Activated CD8-positive, alpha-beta memory T cell treated with anti-CD3 and anti-CD28 coated beads for 36 hours (primary cell): ENCODE measurements around the gene EIF3J. TPM values are rescaled to one million over a fixed set of nuclear protein-coding genes. Genes with fewer than 3 reads are reported as not detected.

Source experiments
- CTCF ChIA-PET: fragments of 350-600 bp; sonication (Branson Sonifier 250); formaldehyde crosslinking; loops from one replicate; lab custom pipeline; 2021; ENCODE audit warnings: antibody characterized with exemption; lab: Charles Lee
- POLR2A ChIA-PET: fragments of 350-600 bp; sonication (Branson Sonifier 250); formaldehyde crosslinking; loops from one replicate; lab custom pipeline; 2021; ENCODE audit warnings: antibody characterized with exemption; lab: Charles Lee
- total RNA-seq, 2 experiments: library from RNA; stranded (reverse); gene quantifications; one replicate each; pipeline ENCODE4 v1.2.3, GENCODE V29; 2021

Gene EIF3J, protein sequence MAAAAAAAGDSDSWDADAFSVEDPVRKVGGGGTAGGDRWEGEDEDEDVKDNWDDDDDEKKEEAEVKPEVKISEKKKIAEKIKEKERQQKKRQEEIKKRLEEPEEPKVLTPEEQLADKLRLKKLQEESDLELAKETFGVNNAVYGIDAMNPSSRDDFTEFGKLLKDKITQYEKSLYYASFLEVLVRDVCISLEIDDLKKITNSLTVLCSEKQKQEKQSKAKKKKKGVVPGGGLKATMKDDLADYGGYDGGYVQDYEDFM
- total RNA-seq: 100 to 1,000 TPM; 174 to 176 TPM

DNA sequence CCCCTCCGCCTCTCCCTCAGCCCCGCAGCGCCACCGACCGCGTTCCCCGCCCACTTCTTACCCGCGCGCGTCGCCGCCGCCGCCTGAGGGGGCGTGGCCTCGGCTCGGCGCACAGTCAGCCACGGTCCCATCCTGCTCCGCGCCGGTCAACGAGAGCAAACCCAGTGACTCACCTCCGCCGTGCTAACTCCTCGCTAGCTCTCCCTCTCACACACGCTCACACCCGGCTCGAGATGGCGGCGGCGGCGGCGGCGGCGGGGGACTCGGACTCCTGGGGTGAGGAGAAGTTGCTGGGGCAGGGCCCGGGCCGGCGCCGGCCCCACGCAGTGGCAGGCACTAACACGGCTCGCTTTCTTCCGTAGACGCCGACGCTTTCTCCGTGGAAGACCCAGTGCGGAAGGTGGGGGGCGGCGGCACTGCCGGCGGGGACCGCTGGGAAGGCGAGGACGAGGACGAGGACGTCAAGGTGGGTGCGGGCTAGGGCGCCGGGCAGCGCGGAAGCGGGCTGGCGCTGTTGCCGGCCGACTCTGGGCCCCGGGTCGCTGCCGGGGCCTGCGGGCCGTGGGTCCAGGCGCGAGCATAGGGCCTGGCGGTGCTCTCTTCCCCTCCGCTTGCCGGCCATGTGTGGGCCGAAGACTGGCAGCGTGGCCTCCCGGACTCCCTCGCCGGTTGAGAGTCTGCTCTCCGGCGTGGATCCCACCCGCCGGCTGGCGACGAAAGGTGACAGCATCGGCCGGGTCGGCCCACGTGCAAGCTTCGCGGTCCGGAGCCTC is at the start of gene EIF3J:
EIF3J (plus strand) TSS at position 186 of the 773 bp plus-strand sequence; CDS start at position 234, 48 bp downstream.
- ChIA-PET CTCF (interaction anchor here (1.0 to 2.6 kb wide), 5 partner anchors 10 to 249 kb away, joined by 3 to 15 read pairs (median 3); partner anchors contain the start of genes B2M, CTDSPL2 and PATL2), POLR2A (interaction anchor here (0.6 to 2.4 kb wide), 6 partner anchors 9 to 198 kb away, joined by 3 to 34 read pairs (median 4); partner anchors contain the start of genes B2M and PATL2)

DNA sequence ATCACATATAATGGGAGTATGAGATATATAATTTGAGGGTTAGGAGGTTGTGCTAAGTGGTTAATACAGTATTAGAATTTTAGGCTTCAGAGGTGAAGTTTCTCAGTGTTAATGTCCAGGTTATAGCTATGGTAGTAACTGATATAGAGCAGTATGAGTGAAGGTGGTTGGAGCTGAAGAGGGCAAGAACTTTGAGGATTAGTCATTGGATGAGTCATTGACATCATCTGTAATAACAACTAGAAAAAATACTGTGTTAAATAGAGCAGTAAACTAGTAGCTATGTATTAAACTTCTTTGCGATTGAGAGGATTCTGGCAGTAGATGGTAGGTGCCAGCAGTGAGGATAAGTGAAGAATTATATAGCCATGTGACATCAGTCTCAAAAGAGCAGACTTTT is 47.5 kb upstream of the EIF3J start:
- ChIA-PET POLR2A (no interaction called here), CTCF (interaction anchor here (1.1 kb wide), 1 partner anchor 12 kb away, joined by 3 read pairs; no protein-coding TSS in a partner anchor)

GRCh38 chr15:44490622-44491021 is 46.3 kb upstream of the EIF3J start:
- POLR2A ChIA-PET: no interaction called here
- CTCF ChIA-PET: no interaction called here

DNA sequence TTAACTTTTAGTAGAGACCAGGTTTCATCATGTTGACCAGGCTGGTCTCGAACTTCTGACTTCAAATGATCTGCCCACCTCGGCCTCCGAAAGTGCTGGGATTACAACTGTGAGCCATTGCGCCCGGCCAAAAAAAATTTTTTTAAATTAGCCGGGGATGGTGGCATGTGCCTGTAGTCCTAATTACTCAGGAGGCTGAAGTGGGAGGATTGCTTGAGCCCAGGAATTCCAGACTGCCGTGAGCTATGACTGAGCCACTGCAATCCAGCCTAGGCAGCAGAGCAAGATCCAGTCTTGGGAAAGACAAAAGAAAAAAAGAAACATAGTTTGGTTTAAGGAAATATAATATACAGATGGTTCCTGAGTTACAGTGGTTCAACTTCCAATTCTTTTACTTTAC is 44.9 kb upstream of the EIF3J start:
- ChIA-PET POLR2A (no interaction called here), CTCF (no interaction called here)

DNA sequence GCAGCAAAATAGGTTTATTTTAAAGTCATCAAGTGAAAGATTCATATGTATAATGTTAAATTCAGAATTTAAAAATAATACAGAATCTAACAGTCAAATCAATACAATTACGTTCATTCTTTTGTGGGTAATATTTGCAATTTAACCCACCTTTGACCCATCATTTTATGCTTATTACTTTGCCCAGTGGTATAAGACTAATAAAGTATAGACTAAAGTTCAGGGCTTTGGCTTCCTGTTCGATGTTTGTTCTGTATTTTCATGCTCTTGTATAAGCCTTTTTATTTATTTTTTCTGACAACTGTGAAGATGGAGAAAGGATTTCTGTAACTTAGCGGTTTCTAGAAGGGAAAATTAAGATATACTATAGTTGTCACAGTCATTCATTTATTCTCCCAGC is 44.3 kb upstream of the EIF3J start:
- CTCF ChIA-PET: no interaction called here
- POLR2A ChIA-PET: no interaction called here

DNA sequence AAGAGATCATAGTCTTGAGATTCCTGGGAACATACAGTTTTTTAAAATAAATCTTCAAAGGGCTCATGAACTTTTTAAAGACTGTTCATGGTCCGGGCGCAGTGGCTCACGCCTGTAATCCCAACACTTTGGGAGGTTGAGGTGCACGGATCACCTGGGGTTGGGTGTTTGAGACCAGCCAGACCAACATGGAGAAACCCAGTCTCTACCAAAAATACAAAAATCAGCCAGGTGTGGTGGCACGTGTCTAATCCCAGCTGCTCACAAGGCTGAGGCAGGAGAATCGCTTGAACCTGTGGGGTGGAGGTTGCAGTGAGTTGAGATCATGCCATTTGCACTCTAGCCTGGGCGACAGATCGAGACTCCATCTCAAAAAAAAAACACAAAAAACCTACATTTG is 41.4 kb upstream of the EIF3J start:
- ChIA-PET CTCF (no interaction called here), POLR2A (no interaction called here)

DNA sequence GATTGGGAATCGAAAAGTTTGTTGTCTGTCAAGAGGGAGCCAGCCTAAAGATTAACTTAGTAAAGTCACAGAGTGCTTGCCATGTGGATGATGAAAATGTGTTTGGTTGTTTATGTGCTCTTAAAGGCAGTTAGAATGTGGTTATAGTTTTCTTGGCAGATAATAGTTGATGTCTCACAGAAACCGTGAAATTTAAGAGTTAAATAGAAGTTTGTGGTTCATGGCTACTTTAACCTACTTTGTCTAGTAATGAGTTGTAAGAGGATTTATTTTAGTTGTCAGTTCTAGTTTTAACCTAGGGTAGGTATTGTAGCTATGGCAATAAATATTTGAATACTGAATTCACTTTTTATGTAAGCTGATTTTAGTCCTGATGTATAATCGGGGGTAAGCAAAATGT is 36.4 kb upstream of the EIF3J start:
- ChIA-PET POLR2A (interaction anchor here (1.1 kb wide), 1 partner anchor 74 kb away, joined by 3 read pairs; no protein-coding TSS in a partner anchor), CTCF (interaction anchor here (0.9 to 2.0 kb wide), 2 partner anchors 10 to 73 kb away, joined by 4 to 14 read pairs; partner anchors contain the start of gene CTDSPL2)

DNA sequence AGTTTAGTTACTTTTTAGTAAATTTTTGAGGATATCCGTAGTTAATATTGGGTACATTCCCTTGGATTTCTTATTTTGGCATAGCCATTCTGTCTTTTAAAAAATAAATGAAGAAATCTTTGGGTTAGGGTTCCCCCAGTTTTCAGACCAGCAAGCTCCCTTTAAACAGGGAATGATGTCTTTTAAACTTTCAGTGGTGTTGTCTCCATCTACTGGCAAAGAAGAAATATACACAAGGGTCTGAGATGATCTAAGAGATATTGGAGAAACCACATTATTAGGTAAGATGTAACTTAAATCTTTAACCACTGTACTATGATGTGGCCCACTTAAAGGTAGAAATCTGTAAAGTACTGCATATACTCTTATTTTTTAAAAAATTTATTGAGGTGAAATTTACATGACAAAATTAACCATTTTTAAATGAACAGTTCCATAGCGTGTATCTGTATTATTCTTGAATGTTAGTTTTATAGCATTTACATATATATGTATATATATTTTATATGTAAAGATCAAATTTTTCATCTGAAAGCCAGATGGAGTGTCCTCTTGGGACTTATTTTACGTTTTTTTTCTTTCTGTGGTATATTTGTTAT is 35.1 kb upstream of the EIF3J start:
- POLR2A ChIA-PET: interaction anchor here (1.1 kb wide), 1 partner anchor 75 kb away, joined by 3 read pairs; no protein-coding TSS in a partner anchor

DNA sequence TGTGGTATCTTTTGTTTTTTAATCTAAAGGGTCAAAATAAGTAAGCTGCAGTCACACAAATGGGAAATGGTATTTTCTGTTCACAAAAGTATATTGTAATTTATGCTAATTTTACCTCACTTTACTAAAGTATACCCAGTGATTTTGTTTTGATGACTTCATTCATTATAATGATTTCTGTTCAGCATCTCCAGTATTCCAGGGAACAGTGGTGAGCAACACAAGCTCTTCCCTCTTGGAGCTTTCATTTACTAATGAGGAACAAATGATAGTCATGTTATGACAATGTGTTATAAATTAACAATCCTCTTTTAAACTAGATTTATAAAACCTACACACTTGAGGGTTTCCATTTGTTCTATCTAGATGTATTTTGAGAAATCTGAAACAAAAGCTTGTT is 20.5 kb upstream of the EIF3J start:
- POLR2A ChIA-PET: no interaction called here
- CTCF ChIA-PET: interaction anchor here (0.8 to 1.5 kb wide), 2 partner anchors 15 to 35 kb away, joined by 3 to 6 read pairs; no protein-coding TSS in a partner anchor

More for the DNA sequence above, 35.1 kb upstream of the EIF3J start:
- CTCF ChIA-PET: interaction anchor here (0.8 to 2.0 kb wide), 5 partner anchors 9 to 207 kb away, joined by 3 to 14 read pairs (median 3); partner anchors contain the start of gene EIF3J

DNA sequence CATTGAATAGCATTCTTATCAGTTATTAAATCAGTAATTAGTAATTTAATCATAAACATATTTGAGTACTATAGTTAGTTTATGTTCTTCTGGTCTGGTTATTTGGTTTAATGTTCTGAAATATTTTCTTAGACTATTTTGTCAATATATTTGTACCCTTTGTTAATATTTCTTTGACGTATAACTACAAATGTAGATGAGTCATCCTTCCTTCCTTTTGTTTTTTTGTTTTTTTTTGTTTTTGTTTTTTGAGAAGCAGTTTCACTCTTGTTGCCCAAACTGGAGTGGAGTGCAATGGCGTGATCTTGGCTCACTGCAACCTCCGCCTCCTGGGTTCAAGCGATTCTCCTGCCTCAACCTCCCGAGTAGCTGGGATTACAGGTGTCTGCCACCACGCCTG is 17.4 kb upstream of the EIF3J start:
- POLR2A ChIA-PET: no interaction called here

DNA sequence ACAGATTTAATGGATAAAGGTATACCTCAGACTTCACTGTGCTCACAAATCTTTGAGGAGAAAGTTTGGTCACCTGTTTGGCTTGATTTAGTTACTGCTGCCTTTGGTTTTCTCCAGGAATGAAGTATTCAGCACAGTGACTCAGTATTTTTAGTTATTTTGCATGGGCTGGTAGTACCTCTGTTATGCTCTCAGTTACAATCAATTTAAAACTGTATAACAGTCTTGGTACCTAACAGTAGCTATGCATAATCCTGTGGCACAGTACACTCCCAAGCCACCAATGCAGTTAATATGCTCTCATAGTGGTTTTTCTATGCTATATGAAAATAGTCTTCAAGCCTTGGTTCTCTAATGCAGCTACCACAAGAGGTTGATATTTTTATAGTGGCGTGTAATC is 11.9 kb upstream of the EIF3J start:
- ChIA-PET CTCF (no interaction called here), POLR2A (interaction anchor here (0.6 kb wide), 1 partner anchor 256 kb away, joined by 5 read pairs; no protein-coding TSS in a partner anchor)

More for the DNA sequence above, 17.4 kb upstream of the EIF3J start:
- CTCF ChIA-PET: no interaction called here

DNA sequence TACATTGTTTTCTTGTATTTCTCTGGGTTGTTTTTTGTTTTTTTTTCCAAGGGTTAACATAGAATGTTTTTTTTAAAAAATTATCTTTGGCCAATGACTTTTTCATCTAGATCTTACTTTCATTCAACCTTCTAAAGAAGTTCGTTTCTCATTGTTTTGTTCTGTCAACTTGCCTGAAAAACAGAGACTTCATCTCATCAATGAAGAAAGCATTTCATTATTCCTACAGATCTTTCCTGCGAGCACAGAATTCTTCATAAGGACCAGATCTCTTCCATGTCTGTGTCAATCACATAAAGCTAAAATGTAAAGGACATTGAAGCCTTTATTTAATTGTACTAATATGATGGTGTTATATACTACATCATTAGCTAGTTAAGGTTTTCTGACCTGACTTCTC is 9.7 kb upstream of the EIF3J start:
- ChIA-PET POLR2A (no interaction called here), CTCF (no interaction called here)

DNA sequence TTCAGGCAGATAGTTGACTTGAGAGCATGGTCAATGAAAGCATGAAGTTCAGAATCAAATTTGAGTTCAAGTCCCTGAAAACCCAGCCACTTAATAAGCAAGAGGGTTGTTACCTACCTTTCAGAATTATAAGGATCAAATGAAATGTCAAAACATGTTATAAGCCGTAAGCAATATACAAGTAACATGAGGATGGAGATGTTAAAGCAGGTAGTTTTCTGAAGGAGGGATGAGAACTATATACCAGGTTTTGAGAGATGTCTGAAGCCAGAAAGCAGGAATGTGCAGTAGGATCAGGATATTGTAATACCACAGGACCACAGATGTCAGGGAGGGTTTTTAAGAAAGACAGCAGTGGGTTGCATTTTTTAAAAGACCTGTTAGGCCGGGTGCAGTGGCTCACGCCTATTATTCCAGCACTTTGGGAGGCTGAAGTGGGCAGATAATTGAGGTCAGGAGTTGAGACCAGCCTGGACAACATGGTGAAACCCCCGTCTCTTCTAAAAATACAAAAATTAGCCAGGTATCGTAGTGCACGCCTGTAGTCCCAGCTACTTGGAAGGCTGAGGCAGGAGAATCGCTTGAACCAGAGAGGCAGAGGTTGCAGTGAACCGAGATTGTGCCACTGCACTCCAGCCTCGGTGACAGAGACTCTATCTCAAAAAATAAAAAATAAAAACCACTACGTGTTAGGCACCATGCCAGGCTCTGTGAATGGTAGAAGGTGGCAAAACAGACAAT is 6.9 kb upstream of the EIF3J start:
- ChIA-PET CTCF (interaction anchor here (0.6 to 0.8 kb wide), 2 partner anchors 49 to 75 kb away, joined by 3 to 4 read pairs; no protein-coding TSS in a partner anchor), POLR2A (no interaction called here)

DNA sequence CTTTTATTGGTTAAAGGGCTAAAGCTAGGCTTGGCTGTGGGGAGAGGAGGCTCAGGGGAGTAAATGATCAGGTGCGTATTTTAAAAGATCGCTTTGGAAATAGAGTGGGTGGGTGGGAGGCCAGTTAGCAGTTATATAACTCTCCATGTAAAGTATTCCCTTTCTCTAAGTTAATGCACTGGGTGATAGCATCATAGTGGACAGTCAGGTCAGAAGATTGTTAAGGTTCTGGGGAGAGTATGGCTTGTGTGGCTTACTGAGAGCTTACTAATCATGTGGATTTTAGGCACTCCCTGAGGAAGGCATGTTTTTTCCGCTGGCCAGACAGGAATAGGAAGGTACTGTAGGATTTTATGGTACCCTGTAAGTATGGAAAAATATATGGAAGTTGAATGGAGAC is 6.3 kb upstream of the EIF3J start:
- CTCF ChIA-PET: interaction anchor here (0.6 to 0.8 kb wide), 2 partner anchors 48 to 75 kb away, joined by 3 to 4 read pairs; no protein-coding TSS in a partner anchor
- POLR2A ChIA-PET: no interaction called here

DNA sequence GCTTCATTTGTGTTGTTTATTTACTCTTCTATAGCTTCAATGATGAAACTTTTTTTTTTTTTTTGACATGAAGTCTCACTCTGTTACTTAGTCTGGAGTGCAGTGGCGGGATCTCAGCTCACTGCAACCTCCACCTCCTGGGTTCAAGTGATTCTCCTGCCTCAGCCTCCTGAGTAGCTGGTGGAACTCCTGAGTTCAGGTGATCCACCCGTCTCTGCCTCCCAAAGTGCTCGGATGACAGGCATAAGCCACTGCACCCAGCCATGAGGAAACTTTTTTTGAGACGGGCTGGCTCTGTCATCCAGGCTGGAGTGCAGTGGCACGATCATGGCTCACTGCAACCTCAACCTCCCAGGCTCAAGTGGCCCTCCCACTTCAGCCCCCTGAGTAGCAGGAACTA is 4.7 kb upstream of the EIF3J start:
- POLR2A ChIA-PET: interaction anchor here (0.6 kb wide), 1 partner anchor 207 kb away, joined by 3 read pairs; no protein-coding TSS in a partner anchor
- CTCF ChIA-PET: interaction anchor here (0.6 to 1.6 kb wide), 4 partner anchors 15 to 134 kb away, joined by 3 to 6 read pairs (median 3); no protein-coding TSS in a partner anchor

GRCh38 chr15:44532689-44533088 is 4.3 kb upstream of the EIF3J start:
- CTCF ChIA-PET: interaction anchor here (0.6 to 1.6 kb wide), 3 partner anchors 14 to 134 kb away, joined by 3 to 6 read pairs (median 3); no protein-coding TSS in a partner anchor
- POLR2A ChIA-PET: no interaction called here

GRCh38 chr15:44535092-44535491 is 1.9 kb upstream of the EIF3J start:
- CTCF ChIA-PET: no interaction called here
- POLR2A ChIA-PET: interaction anchor here (0.6 kb wide), 1 partner anchor 108 kb away, joined by 3 read pairs; the partner anchor contains the start of gene CTDSPL2
